Measurements from ENCODE around the gene AQP5. TPM values are rescaled to one million over a fixed set of nuclear protein-coding genes. Genes with fewer than 3 reads are reported as not detected.
A peak's percentile ranks its signal among the peaks of the same experiment; 100 is the strongest.

Gene AQP5
- total and polyA plus RNA-seq, 2 of the 8 experiments (the other 6 are each of a cell fraction or from before 2014, with no cell fraction given): 2.5 to 3.2 TPM

GRCh38 chr12:49957570-49957967 is 4.1 kb upstream of the AQP5 start:
- CTCF ChIA-PET (ENCODE audit: partially characterized antibody): interaction anchor here (0.6 to 7.8 kb wide), 4 partner anchors 10 to 336 kb away, joined by 3 to 86 read pairs (median 15); no protein-coding TSS in a partner anchor
- FAIRE-seq: no peak
- no peak overlapping the region for H2AFZ ChIP-seq (ENCODE audit: low read length)

More at GRCh38 chr12:49957570-49957967, 4.1 kb upstream of the AQP5 start:
- DNase-seq (ENCODE audit: low read depth in 1 of 2, low spot score in 2 of 2): no peak
- no peak overlapping the region for H4K5ac ChIP-seq (ENCODE audit: insufficient read length, low read depth, low read length)
- peak overlapping the region; percentile 56; the same call in 1 of the 2 replicates for H2BK12ac ChIP-seq (ENCODE audit: low read depth, low read length)
- H2BK15ac ChIP-seq (ENCODE audit: low read length): no peak overlapping the region
- H3K4me1 ChIP-seq (replicated peaks in 1 of 4; ENCODE audit: control insufficient read depth in 3 of 4, insufficient read depth in 4 of 4, low read length in 3 of 4): peaks cover 4 to 24% (median 17%) of the 10 kb centered on the region in 4 experiments
- H3K9ac ChIP-seq (replicated peaks in 1 of 4; ENCODE audit: extremely low read depth in 1 of 4, low read depth in 3 of 4, low read length in 3 of 4): no peak overlapping the region
- H3K4me3 ChIP-seq (ENCODE audit: extremely low read depth in 1 of 4, insufficient read depth in 2 of 4, low read depth in 3 of 4, low read length in 4 of 4): no peak overlapping the region
- POLR2A ChIA-PET (ENCODE audit: partially characterized antibody): no interaction called here
- no peak overlapping the region for H3K18ac ChIP-seq (ENCODE audit: extremely low read depth, low read length)
- no peaks in the 10 kb centered on the region for H4K20me1 ChIP-seq (replicated peaks in 1 of 2; ENCODE audit: control insufficient read depth in 1 of 2, insufficient read depth in 2 of 2, low read length in 2 of 2)
- no peaks in the 10 kb centered on the region for H3K79me2 ChIP-seq (ENCODE audit: control insufficient read depth in 1 of 2, insufficient read depth in 2 of 2, low read length in 2 of 2)
- no peaks in the 10 kb centered on the region for H3K9me3 ChIP-seq (ENCODE audit: insufficient read depth in 2 of 2, low read depth in 1 of 2, low read length in 1 of 2)
- H2BK120ac ChIP-seq (replicated peaks; ENCODE audit: low read depth, low read length): no peak overlapping the region
- H4K8ac ChIP-seq (ENCODE audit: extremely low read depth, insufficient read depth, low read length): no peak overlapping the region
- TF ChIP-seq ZNF274 (IDR thresholded peaks at IDR 0.05; ENCODE audit: borderline replicate concordance, extremely low read depth, low read length) (no peak), RNF2 (IDR thresholded peaks at IDR 0.05; ENCODE audit: borderline replicate concordance, low read depth, low read length, missing control alignments, poor library complexity, severe bottlenecking) (no peak), KDM5A (IDR thresholded peaks at IDR 0.05; ENCODE audit: low read length) (no peak), BACH1 (IDR thresholded peaks at IDR 0.05; ENCODE audit: low read length) (no peak), BCL11A (IDR thresholded peaks at IDR 0.05; ENCODE audit: low read depth in 2 of 2, low read length in 2 of 2) (no peak), JUND (IDR thresholded peaks at IDR 0.05; ENCODE audit: low read length) (no peak), RBBP5 (IDR thresholded peaks at IDR 0.05; ENCODE audit: borderline replicate concordance, low read depth, low read length) (no peak), POU5F1 (IDR thresholded peaks at IDR 0.05; ENCODE audit: low read depth, low read length) (no peak)
- H3K14ac ChIP-seq (ENCODE audit: insufficient read length): no peak overlapping the region
- H3K36me3 ChIP-seq (ENCODE audit: control insufficient read depth in 2 of 4, insufficient read depth in 4 of 4, low read length in 3 of 4): no peaks in the 10 kb centered on the region
- no peak overlapping the region for H4K91ac ChIP-seq (replicated peaks; ENCODE audit: insufficient read length, low read length)
- H3K27ac ChIP-seq (ENCODE audit: low read depth, low read length): no peak overlapping the region
- H2BK20ac ChIP-seq (ENCODE audit: low read length): no peak overlapping the region
- no peaks in the 10 kb centered on the region for H3K79me1 ChIP-seq (ENCODE audit: low read depth, low read length)
- no peak overlapping the region for H2BK5ac ChIP-seq (ENCODE audit: low read depth, low read length)
- H3K4me2 ChIP-seq (ENCODE audit: insufficient read depth in 1 of 2, low read depth in 2 of 2, low read length in 2 of 2): no peak overlapping the region
- H3K56ac ChIP-seq (replicated peaks; ENCODE audit: insufficient read length, low read depth, low read length): no peak overlapping the region
- H3K27me3 ChIP-seq (replicated peaks in 1 of 4; ENCODE audit: control insufficient read depth in 3 of 4, extremely low read depth in 1 of 4, insufficient read depth in 3 of 4, low read length in 3 of 4): peaks cover 12 to 60% (median 51%) of the 10 kb centered on the region in 4 experiments
- H3K23me2 ChIP-seq (ENCODE audit: low read depth, low read length): peaks cover 6% of the 10 kb centered on the region; the same call in 1 of the 2 replicates
- H2AK5ac ChIP-seq (ENCODE audit: low read depth, low read length): peak overlapping the region; percentile 77; the same call in 1 of the 2 replicates
- no peak overlapping the region for H3K4ac ChIP-seq (replicated peaks; ENCODE audit: insufficient read length, low read depth, low read length)
- H3K23ac ChIP-seq (ENCODE audit: insufficient read length): no peak overlapping the region

All from H1 (cell line).